MV-4-11 (cell line): ENCODE results near the gene CHAC2.
A peak's percentile ranks its signal among the peaks of the same experiment; 100 is the strongest.
"Not testable (repeated sequence)": the region's sequence is repeated elsewhere in the genome, so short reads cannot be mapped to it uniquely, and the experiment has no call there.

Source experiments
- DNase-seq: peaks from one replicate; lab custom pipeline; 2025; lab: John Stamatoyannopoulos, UW

CHAC2 gene

DNA sequence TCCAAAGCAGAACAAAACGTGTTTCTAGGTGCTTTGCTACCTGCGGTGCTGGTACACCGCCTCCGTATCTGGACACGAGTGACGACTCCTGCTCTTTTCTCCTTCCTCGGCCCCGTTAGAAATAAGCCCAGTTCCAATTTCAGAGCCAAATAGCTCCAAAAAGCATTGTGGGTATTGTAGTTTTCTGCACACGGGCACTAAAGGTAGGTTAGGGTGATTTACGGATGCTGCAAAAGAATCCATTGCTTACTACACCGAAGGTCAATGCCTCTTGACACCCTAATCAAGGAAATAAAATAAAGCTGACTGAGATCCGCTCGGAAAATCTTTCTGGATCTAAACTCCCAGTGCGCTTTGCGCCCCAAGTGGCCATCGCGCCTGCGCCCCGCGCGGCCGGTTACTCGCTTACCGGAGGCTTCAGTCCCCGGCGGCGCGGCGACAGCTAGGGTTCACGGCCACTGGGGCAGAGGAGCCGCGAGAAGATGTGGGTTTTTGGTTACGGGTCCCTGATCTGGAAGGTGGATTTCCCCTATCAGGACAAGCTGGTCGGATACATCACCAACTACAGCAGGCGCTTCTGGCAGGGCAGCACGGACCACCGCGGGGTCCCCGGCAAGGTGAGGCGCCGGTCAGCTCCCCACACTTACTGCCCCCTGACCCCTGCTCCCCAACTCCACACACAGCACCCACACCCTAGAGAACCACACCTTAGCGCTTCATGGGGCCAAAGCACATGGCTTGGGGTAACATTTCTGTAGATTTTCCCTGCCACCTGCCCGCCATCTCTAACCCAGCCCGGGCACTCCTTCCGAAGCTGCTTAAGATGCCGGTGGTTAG is at the start of gene CHAC2:
TSS of gene CHAC2 (plus strand) at position 400 of the 837 bp plus-strand sequence. CDS start at position 483, 83 bp downstream.
- DNase-seq: peak; percentile 76

DNA sequence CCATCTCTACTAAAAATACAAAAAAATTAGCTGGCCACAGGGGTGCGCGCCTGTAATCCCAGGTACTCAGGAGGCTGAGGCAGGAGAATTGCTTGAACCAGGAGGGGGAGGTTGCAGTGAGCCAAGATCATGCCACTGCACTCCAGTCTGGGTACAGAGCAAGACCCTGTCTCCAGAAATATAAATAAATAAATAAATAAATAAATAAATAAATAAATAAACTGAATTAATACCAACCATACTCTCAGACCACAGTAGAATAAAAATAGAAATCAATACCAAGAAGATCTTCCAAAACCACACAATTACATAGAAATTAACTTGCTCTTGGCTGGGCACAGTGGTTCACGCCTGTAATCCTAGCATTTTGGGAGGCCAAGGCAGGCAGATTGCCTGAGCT is 46.7 kb upstream of the CHAC2 start:
- not testable (repeated sequence) for DNase-seq

DNA sequence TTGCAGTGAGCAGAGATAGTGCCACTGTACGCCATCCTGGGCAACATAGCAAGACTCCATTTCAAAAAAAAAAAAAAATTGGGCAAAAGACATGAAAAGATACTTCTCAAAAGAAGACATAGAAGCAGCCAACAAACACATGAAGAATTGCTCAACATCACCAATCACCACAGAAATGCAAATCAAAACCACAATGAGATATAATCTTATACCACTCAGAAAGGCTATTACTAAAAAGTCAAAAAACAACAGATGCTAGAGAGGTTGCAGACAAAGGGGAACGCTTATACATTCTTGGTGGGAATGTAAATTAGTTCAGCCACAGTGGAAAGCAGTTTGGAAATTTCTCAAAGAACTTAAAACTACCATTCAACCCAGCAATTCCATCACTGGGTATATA is 43.1 kb upstream of the CHAC2 start:
- DNase-seq: no peak

DNA sequence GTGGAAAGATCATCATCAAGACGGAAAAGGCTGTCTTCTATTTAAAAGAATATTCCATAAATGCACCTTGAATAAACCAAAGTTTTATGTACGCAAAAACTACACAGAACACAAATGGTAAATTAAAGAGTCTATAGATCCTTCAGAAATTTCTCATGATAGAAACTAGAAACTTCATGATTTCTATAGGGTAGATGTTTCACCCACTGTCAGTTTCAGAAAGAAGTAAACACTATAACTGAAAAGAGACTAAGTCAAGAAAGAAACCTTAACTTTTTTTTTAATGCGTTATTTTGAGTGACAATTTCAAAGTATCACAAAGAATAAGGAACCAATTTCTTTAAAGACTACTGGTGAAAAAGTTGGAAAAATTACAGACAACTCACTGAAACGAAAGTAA is 41.9 kb upstream of the CHAC2 start:
- DNase-seq: no peak

DNA sequence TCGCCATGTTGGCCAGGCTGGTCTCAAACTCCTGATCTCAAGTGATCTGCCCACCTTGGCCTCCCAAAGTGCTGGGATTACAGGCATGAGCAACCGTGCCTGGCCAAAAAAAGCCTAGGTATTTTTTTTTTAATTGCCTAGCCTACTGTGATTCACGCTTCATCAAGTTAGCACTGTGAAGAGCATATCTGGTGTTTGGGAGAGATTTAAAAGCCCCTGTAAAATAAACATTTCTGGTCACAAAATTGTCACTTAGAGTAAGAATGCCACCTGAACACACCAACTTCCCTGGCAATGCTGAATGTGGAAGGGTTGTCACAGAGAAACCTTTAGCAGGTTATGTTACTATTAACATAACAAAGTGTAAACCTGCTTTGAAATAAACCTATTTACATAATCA is 39.7 kb upstream of the CHAC2 start:
- no peak for DNase-seq

DNA sequence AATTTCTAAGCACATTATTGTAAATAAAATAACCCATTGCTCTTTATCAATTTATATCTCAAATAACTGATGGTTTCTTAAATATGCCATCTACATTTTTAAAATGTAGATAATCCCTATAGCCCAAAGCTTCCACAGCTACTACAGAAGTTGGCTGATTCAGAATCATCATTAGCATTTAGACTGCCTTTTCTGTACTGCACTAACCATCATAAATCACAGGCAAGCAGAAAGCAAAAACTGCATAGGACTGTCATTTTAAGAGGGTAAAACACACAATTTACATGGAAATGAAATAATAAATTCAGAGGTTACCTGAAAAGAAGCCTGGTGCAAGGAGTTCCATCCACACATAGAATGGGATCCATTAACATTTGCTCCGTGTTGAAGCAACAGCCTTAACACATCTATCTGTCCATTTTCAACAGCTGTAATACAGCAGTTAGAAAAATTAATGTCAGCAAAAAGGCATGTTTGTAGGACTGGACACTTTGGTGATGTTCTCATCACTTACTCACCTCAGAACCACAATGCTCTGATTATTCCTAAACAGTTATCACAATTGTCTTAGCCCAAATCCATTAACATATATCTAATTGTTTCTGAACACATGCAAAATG is 38.4 kb upstream of the CHAC2 start:
- no peak for DNase-seq

DNA sequence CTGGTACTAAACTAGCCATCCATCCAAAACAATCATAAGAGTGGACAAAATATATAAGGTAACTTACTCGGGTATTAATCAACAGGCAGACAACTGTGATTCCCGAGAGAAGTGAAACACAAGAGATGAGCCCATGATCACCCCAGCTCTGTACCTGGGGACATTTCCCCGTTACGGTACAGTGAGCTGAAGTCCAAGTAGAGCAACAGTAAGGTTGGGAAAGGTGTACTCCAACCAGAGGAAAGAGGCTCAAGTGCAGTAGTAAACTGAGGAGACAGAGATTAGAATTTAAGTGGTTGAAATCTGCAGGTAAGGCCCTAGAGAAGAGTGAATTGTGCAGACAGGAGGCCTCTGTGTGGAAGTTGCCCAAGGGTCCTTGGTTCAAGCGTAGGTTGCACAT is 30.5 kb upstream of the CHAC2 start:
- no peak for DNase-seq

DNA sequence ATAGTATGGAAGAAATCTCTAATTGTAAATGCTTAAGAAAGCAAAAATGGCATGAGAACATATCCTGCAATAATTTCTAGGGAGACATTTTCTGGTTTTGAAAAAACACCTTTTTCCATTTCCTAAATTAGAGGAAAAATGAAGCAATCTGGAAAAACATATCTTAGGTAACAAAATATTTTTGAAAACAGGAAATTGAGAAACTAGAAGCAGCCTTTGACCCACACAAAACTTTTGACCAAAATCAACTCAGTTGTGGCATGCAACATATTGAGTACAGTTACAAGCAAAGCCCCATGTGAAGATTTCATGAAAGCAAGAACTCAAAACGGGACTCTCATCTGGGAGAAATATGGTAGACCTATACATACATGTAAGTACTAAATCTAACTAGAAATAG is 28.6 kb upstream of the CHAC2 start:
- DNase-seq: peak; percentile 27

DNA sequence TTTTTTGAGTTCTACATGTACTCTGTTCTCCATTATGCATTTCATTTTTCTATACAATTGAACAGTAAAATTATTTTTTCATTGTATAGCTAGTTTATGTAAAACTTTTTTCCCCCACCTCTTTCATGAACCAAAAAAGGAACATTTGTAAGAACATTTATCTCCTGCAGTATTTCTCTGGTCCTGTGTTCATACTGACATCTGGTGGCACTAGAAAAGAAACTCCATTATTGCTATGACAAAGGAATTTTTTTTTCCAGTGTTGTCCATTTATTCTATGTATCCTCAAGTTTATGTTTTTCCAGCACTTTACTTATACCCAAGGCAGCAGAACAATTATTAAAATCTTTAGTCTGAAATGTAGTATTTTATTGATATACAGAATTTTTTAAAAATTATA is 27.4 kb upstream of the CHAC2 start:
- peak; percentile 31 for DNase-seq

DNA sequence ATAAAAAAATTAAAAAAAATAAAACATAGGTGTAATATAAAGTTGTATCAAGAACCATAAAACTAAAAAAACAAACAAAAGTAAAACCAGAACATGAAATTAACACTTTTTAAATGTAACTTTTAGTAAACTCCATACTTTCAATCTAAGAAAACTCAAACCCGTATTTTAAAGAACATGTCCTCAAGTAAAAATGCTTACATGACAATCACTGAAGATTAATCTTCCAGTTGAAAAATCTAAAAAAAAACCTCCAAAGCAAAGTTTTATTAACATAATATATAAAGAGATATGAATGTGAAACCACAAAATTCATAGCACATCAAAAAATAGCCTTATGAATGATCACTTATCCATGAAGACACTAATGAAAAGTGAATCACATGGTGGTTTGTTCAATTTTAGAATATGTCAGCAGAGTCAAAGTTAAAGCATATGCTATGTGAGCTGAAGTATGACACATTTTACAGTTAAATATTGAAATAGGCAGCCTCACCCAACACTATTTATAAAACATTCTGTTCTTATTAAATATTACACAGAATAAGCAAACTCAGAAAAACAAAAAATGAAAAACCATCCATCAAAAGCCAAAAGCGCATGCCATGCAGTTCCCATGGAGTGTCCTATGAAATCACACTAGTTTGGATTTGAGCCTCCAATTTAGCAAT is 23.1 kb upstream of the CHAC2 start:
- DNase-seq: no peak

DNA sequence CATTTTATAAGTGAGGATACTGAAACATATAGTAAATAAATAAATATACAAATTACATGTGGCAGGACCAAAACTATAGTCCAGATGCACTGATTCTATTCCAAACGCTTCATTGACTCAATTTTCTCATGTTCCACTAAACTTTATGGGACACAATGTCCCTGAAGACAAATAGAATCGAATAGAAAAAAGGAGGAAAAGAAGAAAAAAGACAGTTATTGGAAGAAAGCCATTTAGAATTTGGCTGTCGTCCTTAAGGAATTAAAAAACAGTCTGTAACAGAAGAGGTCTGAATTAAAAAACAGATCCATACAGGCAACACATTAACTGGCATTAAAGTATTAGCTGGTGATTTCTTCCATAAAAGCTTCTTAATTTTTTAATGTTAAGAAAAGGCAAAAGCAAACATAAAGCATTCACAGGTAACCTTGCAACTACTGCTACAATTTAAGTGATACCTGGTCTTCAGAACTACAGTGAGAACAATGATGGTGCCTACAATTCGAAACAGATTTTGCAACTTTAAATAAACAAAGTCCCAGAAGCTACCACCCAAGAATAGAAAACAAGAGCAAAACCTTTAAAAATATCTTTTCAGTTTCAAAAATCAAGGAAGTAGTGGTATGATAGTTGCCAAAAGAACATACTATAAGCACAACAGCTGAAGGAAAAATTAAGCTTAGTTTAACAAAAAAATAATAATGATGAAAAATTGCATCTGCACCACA is 17.4 kb upstream of the CHAC2 start:
- DNase-seq: no peak

DNA sequence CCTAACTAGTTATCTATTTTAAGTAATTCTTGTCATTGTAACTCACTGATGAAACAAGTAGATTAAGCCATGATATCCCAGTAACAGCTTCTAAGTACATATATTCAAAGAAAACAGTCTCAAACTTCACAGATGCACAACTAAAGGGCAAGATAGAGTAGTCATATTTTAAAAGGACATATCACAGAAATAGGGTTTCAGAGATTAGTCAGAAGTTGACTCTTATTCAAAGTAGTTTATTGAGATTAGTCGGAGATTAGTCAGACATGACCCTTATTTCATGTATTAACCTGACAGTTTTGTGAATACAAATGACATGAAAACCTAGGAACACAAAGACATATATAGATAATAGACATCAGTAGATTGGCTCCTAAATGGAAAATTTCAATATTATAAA is 15.9 kb upstream of the CHAC2 start:
- DNase-seq: no peak

DNA sequence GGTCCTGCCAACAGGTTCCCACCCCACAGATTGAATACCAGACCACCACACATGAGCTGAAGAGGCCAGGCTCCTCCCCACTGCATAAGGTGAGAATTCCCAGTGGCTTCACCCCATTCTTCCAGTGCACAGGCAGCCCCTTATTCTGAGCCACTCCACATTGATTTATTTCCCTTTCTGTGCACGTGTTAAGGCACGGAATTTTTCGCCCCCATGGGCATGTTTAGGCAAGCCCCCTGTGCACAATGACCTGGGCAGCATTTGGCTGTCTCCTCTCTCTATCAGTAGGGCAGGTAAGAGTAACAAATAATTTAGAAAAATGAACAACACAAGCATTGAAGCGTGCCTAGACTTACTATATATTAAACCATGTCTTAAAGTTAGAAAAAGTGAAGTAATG is 15.2 kb upstream of the CHAC2 start:
- no peak for DNase-seq

DNA sequence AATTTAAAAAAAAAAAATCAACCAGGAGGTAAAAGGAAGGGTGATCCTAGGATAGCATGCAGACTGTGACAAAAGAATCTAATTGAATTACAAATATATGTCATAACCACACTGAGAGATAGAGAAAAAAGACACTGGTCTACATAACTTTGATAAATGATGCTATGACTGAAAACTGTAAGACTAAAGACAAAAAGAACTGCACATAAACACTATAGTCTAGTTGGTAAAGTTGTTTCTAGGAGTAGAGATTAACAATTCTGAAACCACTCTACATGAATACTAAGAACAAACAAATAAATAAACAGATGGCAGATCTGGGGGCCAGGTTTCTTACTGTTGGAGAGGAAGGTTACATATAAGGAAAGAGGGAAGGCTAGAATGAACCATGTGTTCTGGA is 14.6 kb upstream of the CHAC2 start:
- no peak for DNase-seq

DNA sequence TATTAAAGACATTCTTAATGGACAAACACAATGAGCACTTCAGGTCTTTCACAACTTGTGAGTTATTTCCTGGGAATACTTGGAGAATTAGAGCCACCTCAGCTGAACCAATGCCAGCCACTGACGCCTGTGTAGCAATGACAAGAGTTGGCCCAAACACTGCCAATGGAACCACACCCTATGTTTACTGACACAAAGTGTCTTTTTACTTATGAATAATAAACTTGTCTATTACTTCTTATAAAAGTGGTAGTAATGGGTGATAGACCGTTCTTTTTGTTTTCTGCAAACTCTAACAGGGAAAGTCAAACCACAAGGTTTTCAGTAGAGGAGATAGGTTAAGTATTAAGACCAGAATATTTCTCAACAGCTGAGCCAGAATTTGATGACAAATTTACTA is 12.5 kb upstream of the CHAC2 start:
- DNase-seq: no peak

DNA sequence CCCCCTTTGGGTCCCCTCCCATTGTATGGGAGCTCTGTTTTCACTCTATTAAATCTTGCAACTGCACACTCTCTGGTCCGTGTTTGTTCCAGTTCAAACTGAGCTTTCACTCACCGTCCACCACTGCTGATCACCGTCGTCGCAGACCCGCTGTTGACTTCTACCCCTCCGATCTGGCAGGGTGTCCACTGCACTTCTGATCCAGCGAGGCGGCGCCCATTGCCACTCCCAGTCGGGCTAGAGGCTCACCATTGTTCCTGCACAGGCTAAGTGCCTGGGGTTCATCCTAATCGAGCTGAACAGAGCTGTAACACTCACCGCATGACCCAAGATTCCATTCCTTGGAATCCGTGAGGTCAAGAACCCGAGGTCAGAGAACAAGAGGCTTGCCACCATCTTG is 11.0 kb upstream of the CHAC2 start:
- no peak for DNase-seq

DNA sequence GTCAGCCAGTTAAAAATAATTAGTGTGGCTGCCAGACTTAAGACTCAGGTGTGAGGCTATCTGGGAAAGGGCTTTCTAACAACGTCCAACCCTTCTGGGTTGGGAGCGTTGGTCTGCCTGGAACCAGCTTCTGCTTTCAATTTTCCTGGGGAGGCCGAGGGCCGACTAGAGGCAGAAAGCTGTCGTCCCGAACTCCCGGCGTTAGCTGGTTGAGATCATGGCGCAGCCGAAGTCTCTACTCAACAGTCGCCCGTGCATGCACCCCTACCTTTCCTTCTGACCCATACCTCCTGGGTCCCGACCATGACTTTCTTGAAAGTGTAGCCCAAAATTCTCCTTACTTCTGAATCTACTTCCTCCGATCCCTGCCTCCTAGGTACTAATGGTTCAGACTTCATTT is 10.4 kb upstream of the CHAC2 start:
- DNase-seq: not testable (repeated sequence)

DNA sequence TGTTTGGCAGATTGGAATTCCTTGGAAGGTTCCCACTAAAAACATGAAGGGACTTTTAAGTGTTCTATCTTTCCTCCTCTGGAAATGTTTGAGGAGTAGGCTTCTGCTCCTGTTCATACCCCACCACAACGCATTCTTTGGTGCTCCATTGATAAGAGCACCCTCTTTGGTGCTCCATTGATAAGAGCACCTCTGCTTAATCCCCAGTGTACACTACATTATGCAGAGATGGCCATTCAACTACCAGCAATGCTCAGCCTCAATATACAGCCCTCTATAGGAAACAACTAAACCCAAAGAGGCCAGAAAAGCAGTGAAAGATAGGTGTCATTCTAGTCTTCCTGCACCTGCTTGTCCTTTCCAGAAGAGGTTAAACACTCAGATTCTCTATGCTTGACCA is 1.8 kb upstream of the CHAC2 start:
- DNase-seq: no peak

DNA sequence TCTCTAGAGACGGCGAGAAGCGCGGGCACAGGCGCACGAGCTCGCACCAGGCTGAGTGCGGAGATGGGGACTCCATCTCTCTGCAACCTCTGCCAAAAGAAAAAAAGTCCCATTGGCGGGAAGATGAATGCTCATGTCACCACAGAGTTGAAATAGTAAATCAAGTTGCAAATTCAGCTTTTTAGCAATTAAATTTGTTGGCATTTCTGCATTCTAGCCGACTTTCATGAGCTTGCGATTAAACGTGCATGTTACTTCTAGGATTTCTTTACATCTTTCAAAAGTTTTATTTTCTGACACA is 588 bp downstream of the CHAC2 start:
- DNase-seq: peak; percentile 33

DNA sequence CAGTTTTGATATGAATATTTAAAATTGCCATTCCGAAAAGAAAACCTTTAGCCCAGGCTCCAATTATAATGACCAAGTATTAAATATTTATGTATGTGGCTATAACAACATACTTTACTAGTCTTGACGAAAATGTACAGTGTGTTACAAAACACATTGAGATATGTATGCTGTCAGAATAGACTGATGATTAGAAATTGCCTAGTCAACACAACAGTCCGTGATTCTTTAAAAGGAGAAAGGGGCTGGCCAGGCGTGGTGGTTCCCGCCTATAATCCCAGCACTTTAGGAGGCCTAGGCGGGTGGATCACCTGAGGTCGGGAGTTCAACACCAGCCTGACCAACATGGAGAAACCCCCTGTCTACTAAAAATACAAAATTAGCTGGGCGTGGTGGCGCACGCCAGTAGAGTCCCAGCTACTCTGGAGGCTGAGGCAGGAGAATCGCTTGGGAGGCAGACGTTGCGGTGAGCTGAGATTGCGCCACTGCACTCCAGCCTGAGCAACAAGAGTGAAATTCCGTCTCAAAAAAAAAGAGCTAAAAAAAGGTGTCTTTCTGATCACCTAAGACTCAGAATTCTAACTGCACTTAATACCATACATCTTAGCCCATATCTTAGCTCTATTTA is 1.8 kb downstream of the CHAC2 start:
- DNase-seq: no peak

DNA sequence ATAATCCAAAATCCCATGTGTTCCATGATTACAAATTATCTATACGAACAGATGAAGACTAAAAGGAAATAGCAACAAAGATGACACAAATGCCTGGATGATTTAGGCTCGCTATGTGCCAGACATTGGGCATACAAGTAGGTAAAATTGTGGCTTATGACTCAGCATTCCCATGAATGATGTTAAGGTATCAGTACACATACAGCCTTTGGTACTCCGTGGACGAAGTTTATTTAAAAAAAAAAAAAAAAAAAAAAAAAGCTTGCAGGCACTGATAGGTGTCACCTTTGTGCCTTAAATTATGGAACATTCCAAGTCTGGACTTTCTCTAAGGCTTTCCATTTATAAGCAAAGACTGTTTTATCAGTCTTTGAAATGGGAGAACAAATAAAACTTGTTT is 2.7 kb downstream of the CHAC2 start:
- no peak for DNase-seq

DNA sequence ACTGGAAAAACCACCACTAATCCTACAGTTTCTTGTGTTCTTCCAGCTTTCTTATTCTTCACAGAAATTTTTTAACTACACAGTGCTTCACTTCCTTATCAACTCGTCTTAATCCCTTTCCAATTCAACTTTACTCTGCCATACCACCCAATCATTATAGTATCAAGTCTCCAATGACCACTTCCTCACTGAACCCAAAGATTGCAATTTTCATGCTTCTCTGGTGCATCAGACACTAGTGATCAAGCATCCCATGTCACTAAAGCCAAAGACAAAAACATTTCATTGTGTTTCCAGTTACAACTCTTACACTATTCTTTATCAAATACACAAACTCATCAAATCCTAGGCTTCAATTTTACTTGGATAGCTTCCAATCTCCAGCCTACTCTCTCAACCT is 9.5 kb downstream of the CHAC2 start:
- DNase-seq: peak; percentile 78
